PC-3 (cell line): Measurements from ENCODE around the gene KMT2C. TPM values are rescaled to one million over a fixed set of nuclear protein-coding genes. Genes with fewer than 3 reads are reported as not detected.
"Not testable (repeated sequence)": the region's sequence is repeated elsewhere in the genome, so short reads cannot be mapped to it uniquely, and the experiment has no call there.

Source experiments
- ATAC-seq: fragments of 200-7000 bp; cut with Tn5 transposase; 2 replicates; pipeline ENCODE4 v1.9.1; 2020; ENCODE audit warnings: mild to moderate bottlenecking, moderate library complexity
- BruUV-seq: library from RNA; stranded (reverse); fragments of 400-500 nt; replicated peaks from 2 replicates; lab custom pipeline; 2021; lab: Mats Ljungman, UMichigan
- CTCF ChIA-PET: fragments of 300-600 bp; sonication (Branson Sonifier 250); formaldehyde crosslinking; loops from one replicate; lab custom pipeline; 2022; ENCODE audit warnings: antibody characterized with exemption; lab: Charles Lee
- POLR2A ChIA-PET: fragments of 300-600 bp; sonication (Branson Sonifier 250); formaldehyde crosslinking; loops from one replicate; lab custom pipeline; 2022; ENCODE audit warnings: antibody characterized with exemption; ENCODE audit not compliant: unreplicated experiment; lab: Charles Lee
- DNase-seq: peaks from one replicate; pipeline ENCODE4 v3.0.0-alpha.2; 2015
- H2AFZ ChIP-seq: fragments of 300-600 bp; sonication (generic); 2 replicates; pipeline ENCODE4 v1.6.0; 2016; ENCODE audit warnings: antibody characterized with exemption, low read length
- H3F3A ChIP-seq: fragments of 300-600 bp; sonication (generic); one replicate; pipeline ENCODE4 v1.6.0; 2017; ENCODE audit warnings: antibody characterized with exemption, low read length, control low read depth, mild to moderate bottlenecking; ENCODE audit not compliant: unreplicated experiment
- H3K27ac ChIP-seq: fragments of 300-600 bp; sonication (generic); 2 replicates; pipeline ENCODE4 v1.5.1; 2016; ENCODE audit warnings: mild to moderate bottlenecking, low read length
- H3K27me3 ChIP-seq: fragments of 300-600 bp; sonication (generic); 2 replicates; pipeline ENCODE4 v1.6.1; 2016; ENCODE audit warnings: low read length, mixed read lengths
- H3K36me3 ChIP-seq: fragments of 300-600 bp; sonication (generic); 2 replicates; pipeline ENCODE4 v1.6.1; 2016; ENCODE audit warnings: low read depth, mixed run types, low read length, mixed read lengths
- H3K4me1 ChIP-seq: fragments of 300-600 bp; sonication (generic); 2 replicates; pipeline ENCODE4 v1.5.1; 2016; ENCODE audit warnings: low read length; ENCODE audit not compliant: insufficient read depth
- H3K4me2 ChIP-seq: fragments of 300-600 bp; sonication (generic); 2 replicates; pipeline ENCODE4 v1.6.0; 2016; ENCODE audit warnings: low read length
- H3K4me3 ChIP-seq: fragments of 300-600 bp; sonication (generic); 2 replicates; pipeline ENCODE4 v1.5.1; 2016; ENCODE audit warnings: mild to moderate bottlenecking, low read length, mixed read lengths
- H3K79me2 ChIP-seq: fragments of 300-600 bp; sonication (generic); 2 replicates; pipeline ENCODE4 v1.6.1; 2017; ENCODE audit warnings: low read length, mixed read lengths
- H3K9ac ChIP-seq: fragments of 300-600 bp; sonication (generic); 2 replicates; pipeline ENCODE4 v1.6.0; 2016; ENCODE audit warnings: mild to moderate bottlenecking, low read length
- H3K9me2 ChIP-seq: fragments of 300-600 bp; sonication (generic); replicated peaks from 2 replicates; pipeline ENCODE4 v1.6.1; 2016; ENCODE audit warnings: mixed run types, low read length, mixed read lengths
- H3K9me3 ChIP-seq: fragments of 300-600 bp; sonication (generic); 2 replicates; pipeline ENCODE4 v1.6.1; 2016; ENCODE audit warnings: low read length, mixed read lengths
- H4K20me1 ChIP-seq: fragments of 300-600 bp; sonication (generic); 2 replicates; pipeline ENCODE4 v1.6.1; 2016; ENCODE audit warnings: low read length, mixed read lengths
- EZH2 ChIP-seq: fragments of 300-600 bp; sonication (generic); IDR thresholded peaks from one replicate; pipeline ENCODE4 v1.6.1; 2017; ENCODE audit warnings: antibody characterized with exemption, mild to moderate bottlenecking, low read length; ENCODE audit not compliant: unreplicated experiment
- EZH2phosphoT487 ChIP-seq: fragments of 300-600 bp; sonication (generic); IDR thresholded peaks from 2 replicates; pipeline ENCODE4 v1.6.1; 2018; ENCODE audit warnings: mild to moderate bottlenecking, antibody characterized with exemption, low read length, borderline replicate concordance
- intact Hi-C: fragments of 100-400 bp; cut with micrococcal nuclease; formaldehyde crosslinking; loops from 2 replicates; pipeline ENCODE4 v1.9.0; 2023
- total RNA-seq: library from RNA; depleted of rRNA; stranded (reverse); fragments of >200 nt; gene quantifications from 2 replicates; pipeline ENCODE4 v1.2.3, GENCODE V29; 2014
- TF ChIP-seq, protein P1 (sequence below): fragments of 300-600 bp; sonication (generic); conservative IDR thresholded peaks from 2 replicates; pipeline ENCODE4 v1.5.1; 2017; ENCODE audit warnings: antibody characterized with exemption, low read depth, mild to moderate bottlenecking, low read length

Gene KMT2C
- total RNA-seq, 1 experiment from 2014 or later = 15.3 TPM

DNA sequence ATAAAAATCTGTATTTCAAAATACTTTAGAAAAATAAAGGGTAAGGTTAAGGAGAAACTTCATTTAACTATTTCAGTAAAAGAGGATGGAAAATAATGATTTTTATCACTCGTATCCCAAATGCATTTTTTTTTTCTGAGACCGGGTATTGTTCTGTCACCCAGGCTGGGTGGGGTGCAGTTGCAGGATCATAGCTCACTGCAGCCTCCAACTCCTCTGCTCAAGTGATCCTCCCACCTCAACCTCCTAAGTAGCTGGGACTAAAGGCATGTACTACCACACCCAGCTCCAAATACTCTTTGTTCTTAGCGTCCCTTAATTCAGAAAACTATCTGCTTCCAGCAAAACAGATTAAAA, 11.8 kb downstream of the KMT2C start:
- no peaks in the 10 kb centered on the region for H3K27me3 ChIP-seq
- ChIA-PET CTCF (no interaction called here), POLR2A (no interaction called here)
- no TSS peak for BruUV-seq
- intact Hi-C loops = no loop called here
- H3F3A ChIP-seq = no peaks in the 10 kb centered on the region
- no peaks in the 10 kb centered on the region for H3K4me1 ChIP-seq
- no peak overlapping the region for H3K4me2 ChIP-seq
- H4K20me1 ChIP-seq = peaks cover 29% of the 10 kb centered on the region; the same call in 1 of the 2 replicates
- H3K79me2 ChIP-seq = peaks cover 99% of the 10 kb centered on the region
- TF ChIP-seq, protein P1, sequence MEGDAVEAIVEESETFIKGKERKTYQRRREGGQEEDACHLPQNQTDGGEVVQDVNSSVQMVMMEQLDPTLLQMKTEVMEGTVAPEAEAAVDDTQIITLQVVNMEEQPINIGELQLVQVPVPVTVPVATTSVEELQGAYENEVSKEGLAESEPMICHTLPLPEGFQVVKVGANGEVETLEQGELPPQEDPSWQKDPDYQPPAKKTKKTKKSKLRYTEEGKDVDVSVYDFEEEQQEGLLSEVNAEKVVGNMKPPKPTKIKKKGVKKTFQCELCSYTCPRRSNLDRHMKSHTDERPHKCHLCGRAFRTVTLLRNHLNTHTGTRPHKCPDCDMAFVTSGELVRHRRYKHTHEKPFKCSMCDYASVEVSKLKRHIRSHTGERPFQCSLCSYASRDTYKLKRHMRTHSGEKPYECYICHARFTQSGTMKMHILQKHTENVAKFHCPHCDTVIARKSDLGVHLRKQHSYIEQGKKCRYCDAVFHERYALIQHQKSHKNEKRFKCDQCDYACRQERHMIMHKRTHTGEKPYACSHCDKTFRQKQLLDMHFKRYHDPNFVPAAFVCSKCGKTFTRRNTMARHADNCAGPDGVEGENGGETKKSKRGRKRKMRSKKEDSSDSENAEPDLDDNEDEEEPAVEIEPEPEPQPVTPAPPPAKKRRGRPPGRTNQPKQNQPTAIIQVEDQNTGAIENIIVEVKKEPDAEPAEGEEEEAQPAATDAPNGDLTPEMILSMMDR = no peak
- no peak for TF ChIP-seq EZH2
- no peak for TF ChIP-seq EZH2phosphoT487
- H3K9ac ChIP-seq = no peak overlapping the region
- H2AFZ ChIP-seq = no peak overlapping the region
- H3K36me3 ChIP-seq = no peaks in the 10 kb centered on the region
- ATAC-seq (no peak), DNase-seq (no peak)
- no peak overlapping the region for H3K27ac ChIP-seq
- H3K4me3 ChIP-seq = no peak overlapping the region
- no peaks in the 10 kb centered on the region for H3K9me2 ChIP-seq
- no peaks in the 10 kb centered on the region for H3K9me3 ChIP-seq

DNA sequence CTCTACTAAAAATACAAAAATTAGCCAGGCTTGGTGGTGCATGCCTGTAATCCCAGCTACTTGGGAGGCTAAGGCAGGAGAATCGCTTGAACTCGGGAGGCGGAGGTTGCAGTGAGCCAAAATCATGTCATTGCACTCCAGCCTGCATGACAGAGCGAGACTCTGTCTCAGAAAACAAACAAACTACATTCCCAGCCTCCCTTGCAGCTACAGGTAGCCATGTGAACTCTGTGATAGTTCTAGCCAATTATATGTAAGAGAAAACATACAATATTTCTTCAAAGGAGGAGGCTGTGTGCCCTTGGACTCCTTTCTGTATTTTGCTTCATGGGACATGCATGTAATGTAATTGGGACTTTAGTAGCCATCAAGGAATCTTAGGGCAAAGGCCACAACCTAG, 12.6 kb downstream of the KMT2C start:
- Histone ChIP-seq H3K79me2 (peaks cover 98% of the 10 kb centered on the region), H4K20me1 (peaks cover 25% of the 10 kb centered on the region; the same call in 1 of the 2 replicates)
- DNase-seq, H3K4me2 ChIP-seq, H3K36me3 ChIP-seq, POLR2A ChIA-PET, H3K4me1 ChIP-seq, H3K27ac ChIP-seq, intact Hi-C loops, H3K4me3 ChIP-seq, H2AFZ ChIP-seq, ATAC-seq, H3K9me2 ChIP-seq, H3F3A ChIP-seq, H3K9ac ChIP-seq, H3K27me3 ChIP-seq, BruUV-seq, CTCF ChIA-PET, H3K9me3 ChIP-seq: not testable (repeated sequence)

DNA sequence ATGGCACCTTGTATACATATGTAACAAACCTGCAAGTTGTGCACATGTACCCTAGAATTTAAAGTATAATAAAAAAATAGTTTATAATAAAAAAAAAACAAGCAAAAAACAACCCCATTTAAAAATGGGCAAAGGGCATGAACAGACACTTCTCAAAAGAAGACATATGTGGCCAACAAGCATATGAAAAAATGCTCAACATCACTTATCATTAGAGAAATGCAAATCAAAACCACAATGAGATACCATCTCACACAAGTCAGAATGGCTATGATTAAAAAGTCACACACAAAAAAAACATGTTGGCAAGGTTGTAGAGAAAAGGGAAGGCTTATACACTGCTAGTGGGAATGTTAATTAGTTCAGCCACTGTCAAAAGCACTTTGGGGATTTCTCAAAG, 14.9 kb downstream of the KMT2C start:
- POLR2A ChIA-PET, intact Hi-C loops: not testable (repeated sequence)
- peaks cover 15% of the 10 kb centered on the region; the same call in 1 of the 2 replicates for H4K20me1 ChIP-seq

More for the DNA sequence above, 14.9 kb downstream of the KMT2C start:
- H3K27ac ChIP-seq, H3K4me3 ChIP-seq, H3K36me3 ChIP-seq, H3K9me3 ChIP-seq, BruUV-seq, DNase-seq, H3K27me3 ChIP-seq, H3F3A ChIP-seq, H2AFZ ChIP-seq, H3K9ac ChIP-seq, ATAC-seq, CTCF ChIA-PET, H3K9me2 ChIP-seq, H3K4me2 ChIP-seq, H3K4me1 ChIP-seq: not testable (repeated sequence)
- peaks cover 95% of the 10 kb centered on the region for H3K79me2 ChIP-seq
